ENCODE results near the gene G6PC3. TPM values are rescaled to one million over a fixed set of nuclear protein-coding genes. Genes with fewer than 3 reads are reported as not detected.
"Not testable (repeated sequence)": the region's sequence is repeated elsewhere in the genome, so short reads cannot be mapped to it uniquely, and the experiment has no call there.

The G6PC3 gene
- total and polyA plus RNA-seq, 4 donors, result 31.0 to 128 (median 90.8) TPM

- no peak overlapping the region for H3K4me3 ChIP-seq (ENCODE audit: low read depth, low read length)
- peak overlapping the region; percentile 75 for H3K27ac ChIP-seq (ENCODE audit: low read depth, low read length)
- no peaks in the 10 kb centered on the region for H3K9me3 ChIP-seq (ENCODE audit: control insufficient read depth, insufficient read depth, low read length)
- WGBS (ENCODE audit: insufficient coverage), result 50% methylated on average over 10 of the region's 13 CpGs
- H3K4me1 ChIP-seq (ENCODE audit: control insufficient read depth, insufficient read depth, low read length), result peaks cover 76% of the 10 kb centered on the region
- H3K27me3 ChIP-seq (ENCODE audit: control insufficient read depth, insufficient read depth, low read length), result no peaks in the 10 kb centered on the region
- peak in 2 of 6 donors; percentile 49 to 57 for DNase-seq (ENCODE audit: low read depth in 4 of 6, low spot score in 6 of 6)
- H3K36me3 ChIP-seq (ENCODE audit: control insufficient read depth, insufficient read depth, low read length), result peaks cover 36% of the 10 kb centered on the region
Measured at GRCh38 chr17:44097110-44097958, 26.8 kb downstream of the G6PC3 start.

- H3K4me3 ChIP-seq (ENCODE audit: low read depth, low read length); H3K27me3 ChIP-seq (ENCODE audit: control insufficient read depth, insufficient read depth, low read length); DNase-seq (ENCODE audit: low read depth in 4 of 6, low spot score in 6 of 6); H3K27ac ChIP-seq (ENCODE audit: low read depth, low read length); H3K9me3 ChIP-seq (ENCODE audit: control insufficient read depth, insufficient read depth, low read length): not testable (repeated sequence)
- 100% methylated on average over 1 of the region's 6 CpGs for WGBS (ENCODE audit: insufficient coverage)
- H3K4me1 ChIP-seq (ENCODE audit: control insufficient read depth, insufficient read depth, low read length), result peaks cover 72% of the 10 kb centered on the region
- H3K36me3 ChIP-seq (ENCODE audit: control insufficient read depth, insufficient read depth, low read length), result peaks cover 33% of the 10 kb centered on the region
Measured at GRCh38 chr17:44101858-44102257, 31.3 kb downstream of the G6PC3 start.

- H3K27me3 ChIP-seq (ENCODE audit: control insufficient read depth, insufficient read depth, low read length), result no peaks in the 10 kb centered on the region
- no peak overlapping the region for H3K4me3 ChIP-seq (ENCODE audit: low read depth, low read length)
- no peak for DNase-seq (ENCODE audit: low read depth in 4 of 6, low spot score in 6 of 6)
- H3K36me3 ChIP-seq (ENCODE audit: control insufficient read depth, insufficient read depth, low read length), result peaks cover 34% of the 10 kb centered on the region
- 76% methylated on average over 11 of the region's 16 CpGs for WGBS (ENCODE audit: insufficient coverage)
- peaks cover 66% of the 10 kb centered on the region for H3K4me1 ChIP-seq (ENCODE audit: control insufficient read depth, insufficient read depth, low read length)
- no peak overlapping the region for H3K27ac ChIP-seq (ENCODE audit: low read depth, low read length)
- no peaks in the 10 kb centered on the region for H3K9me3 ChIP-seq (ENCODE audit: control insufficient read depth, insufficient read depth, low read length)
Measured at GRCh38 chr17:44102849-44103622, 32.5 kb downstream of the G6PC3 start.

GRCh38 chr17:44105483-44105882, 34.9 kb downstream of the G6PC3 start:
- Histone ChIP-seq H3K4me3 (ENCODE audit: low read depth, low read length) (no peak overlapping the region), H3K27me3 (ENCODE audit: control insufficient read depth, insufficient read depth, low read length) (no peaks in the 10 kb centered on the region), H3K36me3 (ENCODE audit: control insufficient read depth, insufficient read depth, low read length) (peaks cover 48% of the 10 kb centered on the region), H3K4me1 (ENCODE audit: control insufficient read depth, insufficient read depth, low read length) (peaks cover 71% of the 10 kb centered on the region), H3K27ac (ENCODE audit: low read depth, low read length) (no peak overlapping the region), H3K9me3 (ENCODE audit: control insufficient read depth, insufficient read depth, low read length) (no peaks in the 10 kb centered on the region)
- 61% methylated on average over 3 of the region's 3 CpGs for WGBS (ENCODE audit: insufficient coverage)
- DNase-seq (ENCODE audit: low read depth in 4 of 6, low spot score in 6 of 6), result no peak

GRCh38 chr17:44105941-44106340, 35.4 kb downstream of the G6PC3 start:
- WGBS (ENCODE audit: insufficient coverage), result 44% methylated on average over 3 of the region's 3 CpGs
- DNase-seq (ENCODE audit: low read depth in 4 of 6, low spot score in 6 of 6), result no peak
- H3K27me3 ChIP-seq (ENCODE audit: control insufficient read depth, insufficient read depth, low read length), result no peaks in the 10 kb centered on the region
- no peak overlapping the region for H3K4me3 ChIP-seq (ENCODE audit: low read depth, low read length)
- H3K4me1 ChIP-seq (ENCODE audit: control insufficient read depth, insufficient read depth, low read length), result peaks cover 76% of the 10 kb centered on the region
- H3K9me3 ChIP-seq (ENCODE audit: control insufficient read depth, insufficient read depth, low read length), result no peaks in the 10 kb centered on the region
- H3K36me3 ChIP-seq (ENCODE audit: control insufficient read depth, insufficient read depth, low read length), result peaks cover 53% of the 10 kb centered on the region
- H3K27ac ChIP-seq (ENCODE audit: low read depth, low read length), result no peak overlapping the region

- no peak overlapping the region for H3K4me3 ChIP-seq (ENCODE audit: low read depth, low read length)
- H3K27ac ChIP-seq (ENCODE audit: low read depth, low read length), result no peak overlapping the region
- no peaks in the 10 kb centered on the region for H3K27me3 ChIP-seq (ENCODE audit: control insufficient read depth, insufficient read depth, low read length)
- no peak for DNase-seq (ENCODE audit: low read depth in 4 of 6, low spot score in 6 of 6)
- peaks cover 79% of the 10 kb centered on the region for H3K4me1 ChIP-seq (ENCODE audit: control insufficient read depth, insufficient read depth, low read length)
- peaks cover 50% of the 10 kb centered on the region for H3K36me3 ChIP-seq (ENCODE audit: control insufficient read depth, insufficient read depth, low read length)
- 100% methylated on average over 2 of the region's 4 CpGs for WGBS (ENCODE audit: insufficient coverage)
- H3K9me3 ChIP-seq (ENCODE audit: control insufficient read depth, insufficient read depth, low read length), result no peaks in the 10 kb centered on the region
Measured at GRCh38 chr17:44106801-44107200, 36.3 kb downstream of the G6PC3 start.

- WGBS (ENCODE audit: insufficient coverage), result 81% methylated on average over 8 of the region's 16 CpGs
- H3K27ac ChIP-seq (ENCODE audit: low read depth, low read length), result no peak overlapping the region
- H3K4me3 ChIP-seq (ENCODE audit: low read depth, low read length), result no peak overlapping the region
Measured at GRCh38 chr17:44108440-44109311, 38.1 kb downstream of the G6PC3 start.

GRCh38 chr17:44109312-44109630, 38.7 kb downstream of the G6PC3 start:
- DNase-seq (ENCODE audit: low read depth in 4 of 6, low spot score in 6 of 6), result no peak
- H3K4me3 ChIP-seq (ENCODE audit: low read depth, low read length), result no peak overlapping the region
- H3K36me3 ChIP-seq (ENCODE audit: control insufficient read depth, insufficient read depth, low read length), result peaks cover 54% of the 10 kb centered on the region
- no peaks in the 10 kb centered on the region for H3K9me3 ChIP-seq (ENCODE audit: control insufficient read depth, insufficient read depth, low read length)
- no peak overlapping the region for H3K27ac ChIP-seq (ENCODE audit: low read depth, low read length)
- H3K27me3 ChIP-seq (ENCODE audit: control insufficient read depth, insufficient read depth, low read length), result no peaks in the 10 kb centered on the region
- 70% methylated on average over 4 of the region's 4 CpGs for WGBS (ENCODE audit: insufficient coverage)
- H3K4me1 ChIP-seq (ENCODE audit: control insufficient read depth, insufficient read depth, low read length), result peaks cover 93% of the 10 kb centered on the region

More at GRCh38 chr17:44108440-44109311, 38.1 kb downstream of the G6PC3 start:
- no peaks in the 10 kb centered on the region for H3K27me3 ChIP-seq (ENCODE audit: control insufficient read depth, insufficient read depth, low read length)
- H3K36me3 ChIP-seq (ENCODE audit: control insufficient read depth, insufficient read depth, low read length), result peaks cover 50% of the 10 kb centered on the region
- peaks cover 93% of the 10 kb centered on the region for H3K4me1 ChIP-seq (ENCODE audit: control insufficient read depth, insufficient read depth, low read length)
- DNase-seq (ENCODE audit: low read depth in 4 of 6, low spot score in 6 of 6), result no peak
- H3K9me3 ChIP-seq (ENCODE audit: control insufficient read depth, insufficient read depth, low read length), result no peaks in the 10 kb centered on the region

- peak overlapping the region; percentile 81 for H3K27ac ChIP-seq (ENCODE audit: low read depth, low read length)
- WGBS (ENCODE audit: insufficient coverage), result 76% methylated on average over 9 of the region's 10 CpGs
- no peak for DNase-seq (ENCODE audit: low read depth in 4 of 6, low spot score in 6 of 6)
- H3K4me1 ChIP-seq (ENCODE audit: control insufficient read depth, insufficient read depth, low read length), result peaks cover 91% of the 10 kb centered on the region
- H3K9me3 ChIP-seq (ENCODE audit: control insufficient read depth, insufficient read depth, low read length), result no peaks in the 10 kb centered on the region
- no peak overlapping the region for H3K4me3 ChIP-seq (ENCODE audit: low read depth, low read length)
- H3K36me3 ChIP-seq (ENCODE audit: control insufficient read depth, insufficient read depth, low read length), result peaks cover 54% of the 10 kb centered on the region
- H3K27me3 ChIP-seq (ENCODE audit: control insufficient read depth, insufficient read depth, low read length), result no peaks in the 10 kb centered on the region
Measured at GRCh38 chr17:44110011-44110686, 39.6 kb downstream of the G6PC3 start.
